Loucy (cell line): ENCODE measurements around the gene GBA2.

Source experiments
- CTCF ChIP-seq: fragments of 200-600 bp; sonication (generic); conservative IDR thresholded peaks from 2 replicates; pipeline ENCODE4 v1.5.1; 2014; ENCODE audit warnings: mild to moderate bottlenecking, antibody characterized with exemption, low read length
- EZH2phosphoT487 ChIP-seq: fragments of 200-600 bp; IDR thresholded peaks from 2 replicates; pipeline ENCODE4 v1.6.1; 2018; ENCODE audit warnings: antibody characterized with exemption, mild to moderate bottlenecking, moderate library complexity, borderline replicate concordance

GRCh38 chr9:35783418-35783817 lies 34.4 kb upstream of the GBA2 start:
- no peak for TF ChIP-seq CTCF
- no peak for TF ChIP-seq EZH2phosphoT487
